GM15510 (cell line): ENCODE results near the gene F8A3.
"Not testable (repeated sequence)": the region's sequence is repeated elsewhere in the genome, so short reads cannot be mapped to it uniquely, and the experiment has no call there.

Experiments used
- POLR2A ChIP-seq: IDR thresholded peaks from 3 replicates; pipeline ENCODE4 v1.6.1; 2011; ENCODE audit warnings: borderline replicate concordance; ENCODE audit not compliant: insufficient read length; ENCODE audit errors: extremely low read depth

F8A3 gene

DNA sequence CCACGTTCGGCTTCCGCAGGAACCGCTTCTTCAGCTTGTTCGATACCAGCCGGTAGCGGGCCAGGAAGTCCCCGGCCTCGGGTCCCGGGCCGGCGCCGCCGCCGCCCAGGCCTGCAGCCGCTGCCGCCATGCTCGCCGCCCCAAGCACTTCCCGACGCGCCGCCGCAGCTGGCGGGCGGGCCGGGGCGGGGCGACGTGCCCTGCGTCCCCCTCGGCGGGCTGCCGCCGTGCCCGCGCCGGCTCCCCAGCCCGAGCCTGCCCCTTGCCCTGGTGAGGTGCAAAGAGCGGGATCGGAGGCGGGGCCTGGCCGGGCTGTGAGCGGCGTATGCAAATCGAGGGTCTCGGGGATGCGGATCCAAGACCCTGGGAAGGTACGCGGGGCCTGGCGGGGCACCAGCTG is at the start of gene F8A3:
TSS of gene F8A3 (minus strand) at position 150 of the 400 bp plus-strand sequence. CDS start at position 130, 20 bp downstream.
- TF ChIP-seq POLR2A = not testable (repeated sequence)

DNA sequence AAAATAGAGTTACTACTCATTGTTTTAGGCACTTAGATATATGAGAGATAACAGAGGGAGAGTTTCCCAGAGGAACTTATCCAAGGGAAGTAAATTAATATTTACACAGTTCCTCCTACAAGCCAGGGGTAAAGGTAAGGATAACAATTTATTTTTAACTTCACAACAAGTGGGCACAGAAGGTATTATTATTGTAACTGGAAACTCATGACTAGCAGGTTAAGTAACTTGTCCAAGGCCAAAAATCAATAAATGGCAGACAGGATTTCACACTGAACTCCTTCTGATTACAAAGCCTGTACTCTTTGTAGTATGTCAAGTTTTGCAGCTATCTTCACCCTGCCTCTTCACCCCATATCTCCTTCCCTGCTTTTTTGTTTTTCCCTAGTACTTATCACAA is 46.9 kb upstream of the F8A3 start:
- TF ChIP-seq POLR2A = no peak

GRCh38 chrX:155441097-155441496 is 17.3 kb downstream of the F8A3 start:
- no peak for TF ChIP-seq POLR2A

DNA sequence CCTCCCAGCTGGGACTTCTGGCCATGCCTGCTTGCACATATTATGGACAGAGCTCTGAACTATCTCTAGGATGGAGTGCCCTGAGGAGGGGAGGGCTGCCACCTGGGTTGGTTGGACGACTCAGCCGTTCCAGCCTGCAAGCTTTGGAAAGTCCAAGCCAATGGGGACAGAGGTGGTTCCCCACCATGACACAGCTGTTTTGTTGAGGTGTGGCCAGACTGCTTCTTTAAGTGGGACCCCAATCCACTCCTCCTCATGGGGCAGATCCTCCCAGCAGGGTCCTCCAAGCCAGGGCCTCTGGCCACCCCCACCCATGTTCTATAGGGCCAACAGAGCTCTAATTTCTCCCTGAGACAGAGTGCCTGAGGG is 22.7 kb downstream of the F8A3 start:
- TF ChIP-seq POLR2A = no peak

DNA sequence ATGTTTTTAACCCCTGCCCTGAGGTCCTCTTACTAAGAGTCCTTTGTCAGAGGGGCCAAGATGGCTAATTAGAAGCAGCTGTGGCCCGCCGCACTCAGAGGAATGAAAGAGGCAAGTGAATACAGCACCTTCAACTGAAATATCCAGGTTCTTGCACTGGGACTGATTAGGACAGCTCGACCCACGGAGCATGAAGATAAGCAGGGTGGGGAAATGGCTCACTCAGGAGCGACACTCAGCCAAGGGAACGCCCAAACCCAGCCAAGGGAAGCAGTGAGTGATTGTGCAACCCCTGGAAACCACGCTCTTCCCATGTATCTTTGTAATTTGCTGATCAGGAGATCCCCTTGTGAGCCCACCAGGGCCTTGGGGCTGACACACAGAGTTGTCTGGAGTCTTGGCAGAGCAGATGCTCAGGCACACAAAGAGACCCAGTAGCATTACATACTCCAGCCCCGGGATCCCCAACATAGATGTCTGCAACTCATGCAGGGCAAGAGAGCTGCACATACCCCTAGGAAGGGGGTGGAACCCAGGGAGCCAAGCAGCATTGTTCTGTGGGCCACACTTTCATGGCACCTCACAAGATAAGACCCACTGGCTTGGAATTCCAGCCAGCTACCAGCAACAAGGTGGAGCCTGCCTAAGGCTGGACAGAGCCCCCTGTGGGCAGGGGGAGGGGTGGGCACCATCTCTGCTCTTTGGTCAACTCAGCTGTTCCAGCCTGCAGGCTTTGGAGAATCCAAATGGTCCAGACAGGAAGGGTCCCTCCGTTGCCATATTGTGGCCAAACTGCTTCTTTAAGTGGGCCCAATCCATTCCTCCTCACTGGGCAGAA is 23.3 kb downstream of the F8A3 start:
- TF ChIP-seq POLR2A = no peak

DNA sequence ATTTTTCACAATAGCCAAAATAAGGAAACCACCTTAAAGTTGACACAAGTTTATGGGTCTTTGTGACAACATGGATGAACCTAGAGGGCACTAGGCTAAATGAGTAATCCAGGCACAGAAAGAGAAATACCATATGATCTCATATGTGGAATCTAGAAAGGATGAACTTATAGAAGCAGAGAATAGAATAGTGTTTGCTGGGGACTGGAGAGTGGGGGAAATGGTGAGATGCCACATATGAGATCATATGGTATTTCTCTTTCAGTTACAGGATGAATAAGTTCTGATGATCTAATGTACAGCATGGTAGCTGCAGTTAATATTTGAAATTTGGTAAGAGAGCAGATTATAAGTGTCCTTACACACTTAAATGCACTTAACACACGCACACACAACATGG is 40.7 kb downstream of the F8A3 start:
- no peak for TF ChIP-seq POLR2A
